ENCODE data around the gene EML6.

DNA sequence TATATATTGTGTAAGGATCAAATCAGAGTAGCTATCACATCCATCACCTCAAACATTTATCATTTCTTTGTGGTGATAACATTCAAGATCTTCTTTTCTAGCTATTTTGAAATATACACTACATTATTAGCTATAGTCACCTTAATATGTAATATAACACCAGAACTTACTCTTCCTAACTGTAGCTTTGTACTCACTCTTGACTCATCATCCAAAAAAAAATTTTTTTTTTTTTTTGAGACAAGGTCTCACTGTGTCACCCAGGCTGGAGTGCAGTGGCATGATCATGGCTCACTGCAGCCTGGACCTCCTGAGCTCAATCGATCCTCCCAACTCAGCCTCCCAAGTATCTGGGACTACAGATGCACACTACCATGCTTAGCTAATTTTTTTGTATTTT lies 153.3 kb downstream of the EML6 start:
- TF ChIP-seq, protein P1, sequence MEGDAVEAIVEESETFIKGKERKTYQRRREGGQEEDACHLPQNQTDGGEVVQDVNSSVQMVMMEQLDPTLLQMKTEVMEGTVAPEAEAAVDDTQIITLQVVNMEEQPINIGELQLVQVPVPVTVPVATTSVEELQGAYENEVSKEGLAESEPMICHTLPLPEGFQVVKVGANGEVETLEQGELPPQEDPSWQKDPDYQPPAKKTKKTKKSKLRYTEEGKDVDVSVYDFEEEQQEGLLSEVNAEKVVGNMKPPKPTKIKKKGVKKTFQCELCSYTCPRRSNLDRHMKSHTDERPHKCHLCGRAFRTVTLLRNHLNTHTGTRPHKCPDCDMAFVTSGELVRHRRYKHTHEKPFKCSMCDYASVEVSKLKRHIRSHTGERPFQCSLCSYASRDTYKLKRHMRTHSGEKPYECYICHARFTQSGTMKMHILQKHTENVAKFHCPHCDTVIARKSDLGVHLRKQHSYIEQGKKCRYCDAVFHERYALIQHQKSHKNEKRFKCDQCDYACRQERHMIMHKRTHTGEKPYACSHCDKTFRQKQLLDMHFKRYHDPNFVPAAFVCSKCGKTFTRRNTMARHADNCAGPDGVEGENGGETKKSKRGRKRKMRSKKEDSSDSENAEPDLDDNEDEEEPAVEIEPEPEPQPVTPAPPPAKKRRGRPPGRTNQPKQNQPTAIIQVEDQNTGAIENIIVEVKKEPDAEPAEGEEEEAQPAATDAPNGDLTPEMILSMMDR (conservative IDR thresholded peaks at IDR 0.05; ENCODE audit: low read length), result no peak
- no peak for TF ChIP-seq EZH2phosphoT487 (IDR thresholded peaks at IDR 0.05; ENCODE audit: borderline replicate concordance)
